ENCODE data around the gene MEST. TPM values are rescaled to one million over a fixed set of nuclear protein-coding genes. Genes with fewer than 3 reads are reported as not detected.
"Not testable (repeated sequence)": the region's sequence is repeated elsewhere in the genome, so short reads cannot be mapped to it uniquely, and the experiment has no call there.

MEST gene
- total RNA-seq, 4 donors from 2014 or later: 64.0 to 953 (median 201) TPM

GRCh38 chr7:130500910-130501309, 9.0 kb downstream of the MEST start:
- ATAC-seq (ENCODE audit: low FRiP score) (no peak), DNase-seq (ENCODE audit: low spot score) (no peak)
- TF ChIP-seq CTCF (IDR thresholded peaks at IDR 0.05): no peak

GRCh38 chr7:130505753-130506152, 13.9 kb downstream of the MEST start:
- DNase-seq (ENCODE audit: low spot score) (no peak), ATAC-seq (ENCODE audit: low FRiP score) (no peak)
- TF ChIP-seq CTCF (IDR thresholded peaks at IDR 0.05): no peak

- TF ChIP-seq CTCF (IDR thresholded peaks at IDR 0.05): no peak
- DNase-seq (ENCODE audit: low spot score): no peak
- ATAC-seq (ENCODE audit: low FRiP score): no peak
Measured at GRCh38 chr7:130506358-130506757, 14.5 kb downstream of the MEST start.

- not testable (repeated sequence) for ATAC-seq (ENCODE audit: low FRiP score); DNase-seq (ENCODE audit: low spot score)
Measured at GRCh38 chr7:130512038-130512437, 20.2 kb downstream of the MEST start.

- DNase-seq (ENCODE audit: low spot score) (no peak), ATAC-seq (ENCODE audit: low FRiP score) (no peak)
- TF ChIP-seq CTCF (IDR thresholded peaks at IDR 0.05): no peak
Measured at GRCh38 chr7:130513447-130513846, 21.6 kb downstream of the MEST start.

- ATAC-seq (ENCODE audit: low FRiP score) (no peak), DNase-seq (ENCODE audit: low spot score) (no peak)
- TF ChIP-seq CTCF (IDR thresholded peaks at IDR 0.05): no peak
Measured at GRCh38 chr7:130515315-130516040, 23.6 kb downstream of the MEST start.

GRCh38 chr7:130521258-130521951, 29.5 kb downstream of the MEST start:
- ATAC-seq (ENCODE audit: low FRiP score): no peak
- TF ChIP-seq CTCF (IDR thresholded peaks at IDR 0.05): no peak
- DNase-seq (ENCODE audit: low spot score): no peak

GRCh38 chr7:130523519-130524125, 31.7 kb downstream of the MEST start:
- not testable (repeated sequence) for DNase-seq (ENCODE audit: low spot score); ATAC-seq (ENCODE audit: low FRiP score)
